Measurements from ENCODE around the gene TRAF1.

The TRAF1 gene

DNA sequence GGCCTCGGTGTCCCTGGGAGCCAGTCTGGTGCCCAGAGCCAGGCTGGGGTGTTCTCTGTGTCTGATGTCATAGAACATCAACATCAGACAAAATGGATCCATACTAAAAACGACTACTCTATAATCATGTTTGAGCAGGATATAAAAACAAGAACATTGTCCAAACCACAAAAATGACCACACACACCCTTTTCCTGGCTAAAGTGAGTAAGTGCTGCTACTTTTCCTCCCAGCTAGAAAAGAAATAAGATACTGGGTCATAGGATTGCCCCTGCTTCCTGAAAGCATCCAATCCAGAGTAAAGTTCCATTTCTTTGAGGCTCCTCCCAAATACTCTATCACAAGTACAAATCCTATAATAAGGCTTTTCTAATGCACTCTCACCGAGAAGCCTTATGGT is 19.7 kb upstream of the TRAF1 start:
- Histone ChIP-seq H2AFZ (ENCODE audit: low read depth, low read length, severe bottlenecking) (no peak overlapping the region), H3K36me3 (ENCODE audit: low read length) (no peaks in the 10 kb centered on the region)

GRCh38 chr9:120944948-120945347 is 18.4 kb upstream of the TRAF1 start:
- H2AFZ ChIP-seq (ENCODE audit: low read depth, low read length, severe bottlenecking) = no peak overlapping the region
- H3K27ac ChIP-seq (ENCODE audit: low read depth, low read length) = no peak overlapping the region; the same call in 1 of the 2 replicates
- H3K9me2 ChIP-seq (replicated peaks; ENCODE audit: insufficient read depth, low read length) = no peaks in the 10 kb centered on the region
- H3F3A ChIP-seq (ENCODE audit: insufficient read depth) = no peaks in the 10 kb centered on the region; the same call in 1 of the 2 replicates
- TF ChIP-seq EZH2phosphoT487 (conservative IDR thresholded peaks at IDR 0.05; ENCODE audit: low read length) (no peak), CTCF (IDR thresholded peaks at IDR 0.05; ENCODE audit: insufficient read depth, low read length, poor library complexity, severe bottlenecking) (no peak)
- no peaks in the 10 kb centered on the region for H3K36me3 ChIP-seq (ENCODE audit: low read length)
- no peak overlapping the region for H3K9ac ChIP-seq (ENCODE audit: low read length)
- H3K79me2 ChIP-seq (ENCODE audit: insufficient read depth, low read length) = no peaks in the 10 kb centered on the region
- no peak overlapping the region for H3K4me2 ChIP-seq (ENCODE audit: low read depth, low read length, poor library complexity, severe bottlenecking)
- H4K20me1 ChIP-seq (ENCODE audit: low read depth, low read length) = no peaks in the 10 kb centered on the region
- no peaks in the 10 kb centered on the region for H3K27me3 ChIP-seq (ENCODE audit: low read length)
- no peaks in the 10 kb centered on the region for H3K9me3 ChIP-seq (ENCODE audit: insufficient read depth, low read length)
- H3K4me3 ChIP-seq (ENCODE audit: insufficient read depth, low read length, poor library complexity, severe bottlenecking) = no peak overlapping the region

More for the DNA sequence above, 19.7 kb upstream of the TRAF1 start:
- Histone ChIP-seq H3K27me3 (ENCODE audit: low read length) (no peaks in the 10 kb centered on the region), H3K79me2 (ENCODE audit: insufficient read depth, low read length) (no peaks in the 10 kb centered on the region), H3K4me2 (ENCODE audit: low read depth, low read length, poor library complexity, severe bottlenecking) (no peak overlapping the region), H3K4me3 (ENCODE audit: insufficient read depth, low read length, poor library complexity, severe bottlenecking) (no peak overlapping the region), H3K9ac (ENCODE audit: low read length) (no peak overlapping the region), H4K20me1 (ENCODE audit: low read depth, low read length) (no peaks in the 10 kb centered on the region), H3K9me2 (replicated peaks; ENCODE audit: insufficient read depth, low read length) (no peaks in the 10 kb centered on the region), H3F3A (ENCODE audit: insufficient read depth) (no peaks in the 10 kb centered on the region; the same call in 1 of the 2 replicates), H3K27ac (ENCODE audit: low read depth, low read length) (no peak overlapping the region), H3K9me3 (ENCODE audit: insufficient read depth, low read length) (no peaks in the 10 kb centered on the region)
- TF ChIP-seq CTCF (IDR thresholded peaks at IDR 0.05; ENCODE audit: insufficient read depth, low read length, poor library complexity, severe bottlenecking) (no peak), EZH2phosphoT487 (conservative IDR thresholded peaks at IDR 0.05; ENCODE audit: low read length) (no peak)

DNA sequence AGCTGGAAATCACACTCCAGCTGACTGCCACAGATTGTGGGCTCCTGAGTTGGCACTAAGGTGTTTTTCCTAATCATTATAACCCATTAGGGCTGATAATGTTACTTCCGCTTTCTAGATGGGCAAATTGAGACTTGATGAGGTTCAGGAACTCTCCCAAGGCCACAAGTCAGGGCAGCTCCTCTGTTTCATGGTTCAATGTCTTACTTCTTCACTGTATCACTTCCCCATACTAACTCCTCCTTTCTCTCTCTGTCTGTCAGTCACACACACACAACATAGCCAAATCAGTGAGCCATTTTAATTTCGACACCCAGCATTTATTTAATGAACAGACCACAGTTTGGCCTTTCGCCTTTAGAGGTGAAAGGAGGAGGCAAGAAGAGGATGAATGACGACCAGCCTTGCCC is 17.8 kb upstream of the TRAF1 start:
- no peaks in the 10 kb centered on the region for H4K20me1 ChIP-seq (ENCODE audit: low read depth, low read length)
- H3K4me3 ChIP-seq (ENCODE audit: insufficient read depth, low read length, poor library complexity, severe bottlenecking) = no peak overlapping the region
- no peak overlapping the region for H2AFZ ChIP-seq (ENCODE audit: low read depth, low read length, severe bottlenecking)
- no peak overlapping the region for H3K4me2 ChIP-seq (ENCODE audit: low read depth, low read length, poor library complexity, severe bottlenecking)
- H3K79me2 ChIP-seq (ENCODE audit: insufficient read depth, low read length) = no peaks in the 10 kb centered on the region
- no peak overlapping the region for H3K9ac ChIP-seq (ENCODE audit: low read length)
- H3K27ac ChIP-seq (ENCODE audit: low read depth, low read length) = no peak overlapping the region; the same call in 1 of the 2 replicates
- H3K9me3 ChIP-seq (ENCODE audit: insufficient read depth, low read length) = no peaks in the 10 kb centered on the region
- no peaks in the 10 kb centered on the region for H3K36me3 ChIP-seq (ENCODE audit: low read length)
- no peaks in the 10 kb centered on the region for H3K9me2 ChIP-seq (replicated peaks; ENCODE audit: insufficient read depth, low read length)
- TF ChIP-seq EZH2phosphoT487 (conservative IDR thresholded peaks at IDR 0.05; ENCODE audit: low read length) (no peak), CTCF (IDR thresholded peaks at IDR 0.05; ENCODE audit: insufficient read depth, low read length, poor library complexity, severe bottlenecking) (no peak)
- no peaks in the 10 kb centered on the region; the same call in 1 of the 2 replicates for H3F3A ChIP-seq (ENCODE audit: insufficient read depth)
- no peaks in the 10 kb centered on the region for H3K27me3 ChIP-seq (ENCODE audit: low read length)

Measured in SU-DHL-6 (cell line).